ENCODE measurements around the gene FAM98B.

FAM98B gene

GRCh38 chr15:38453971-38454695 lies at the start of gene FAM98B:
Gene FAM98B, plus strand, starts transcription at chr15:38454127. Its CDS starts 35 bp downstream, at chr15:38454162.
- TF ChIP-seq CSDC2 (CRISPR knock-in tag; IDR thresholded peaks at IDR 0.05) = 0 out of 2 replicates have a peak, but pooled peaks have one; percentile 69
- no peak for TF ChIP-seq ISL1 (CRISPR knock-in tag; IDR thresholded peaks at IDR 0.05)
- TF ChIP-seq TSHZ2 (CRISPR knock-in tag; IDR thresholded peaks at IDR 0.05) = 0 out of 2 replicates have a peak, but pooled peaks have one; percentile 52
- peak; percentile 33; the same call in 1 of the 2 replicates for TF ChIP-seq ZFP3 (CRISPR knock-in tag; IDR thresholded peaks at IDR 0.05)
- TF ChIP-seq ZNF70 (CRISPR knock-in tag; IDR thresholded peaks at IDR 0.05) = no peak
- peak; percentile 23; the same call in 1 of the 2 replicates for TF ChIP-seq TCF4 (CRISPR knock-in tag; IDR thresholded peaks at IDR 0.05; ENCODE audit: borderline replicate concordance)
- TF ChIP-seq PATZ1 (CRISPR knock-in tag; IDR thresholded peaks at IDR 0.05; ENCODE audit: borderline replicate concordance) = peak; percentile 70; the same call in 1 of the 2 replicates
- TF ChIP-seq BACH2 (CRISPR knock-in tag; IDR thresholded peaks at IDR 0.05; ENCODE audit: borderline replicate concordance) = no peak
- TF ChIP-seq GLIS3 (CRISPR knock-in tag; IDR thresholded peaks at IDR 0.05) = no peak
- no peak; the same call in 1 of the 2 replicates for TF ChIP-seq RARB (CRISPR knock-in tag; IDR thresholded peaks at IDR 0.05)
- TF ChIP-seq TOX (CRISPR knock-in tag; IDR thresholded peaks at IDR 0.05; ENCODE audit: borderline replicate concordance) = no peak
- TF ChIP-seq ZNF8 (CRISPR knock-in tag; IDR thresholded peaks at IDR 0.05) = 0 out of 2 replicates have a peak, but pooled peaks have one; percentile 10
- TF ChIP-seq CSRNP3 (CRISPR knock-in tag; IDR thresholded peaks at IDR 0.05) = no peak
- 0 out of 2 replicates have a peak, but pooled peaks have one; percentile 33 for TF ChIP-seq ZFP30 (CRISPR knock-in tag; IDR thresholded peaks at IDR 0.05)
- no peak for TF ChIP-seq ESRRG (CRISPR knock-in tag; IDR thresholded peaks at IDR 0.05)
- TF ChIP-seq PPARA (CRISPR knock-in tag; IDR thresholded peaks at IDR 0.05; ENCODE audit: borderline replicate concordance) = peak; percentile 64; the same call in 1 of the 2 replicates
- peak; percentile 98 for ATAC-seq

- TF ChIP-seq ZFP3 (CRISPR knock-in tag; IDR thresholded peaks at IDR 0.05) = no peak
- no peak for TF ChIP-seq CSDC2 (CRISPR knock-in tag; IDR thresholded peaks at IDR 0.05)
- no peak for TF ChIP-seq ZNF565 (CRISPR knock-in tag; conservative IDR thresholded peaks at IDR 0.05; ENCODE audit: low read depth)
- no peak for TF ChIP-seq CSRNP3 (CRISPR knock-in tag; IDR thresholded peaks at IDR 0.05)
- no peak for TF ChIP-seq ARNTL (CRISPR knock-in tag; IDR thresholded peaks at IDR 0.05; ENCODE audit: borderline replicate concordance, low read depth)
- TF ChIP-seq GLIS3 (CRISPR knock-in tag; IDR thresholded peaks at IDR 0.05) = no peak
- TF ChIP-seq SNAI2 (CRISPR knock-in tag; IDR thresholded peaks at IDR 0.05) = no peak
- no peak for TF ChIP-seq TCF4 (CRISPR knock-in tag; IDR thresholded peaks at IDR 0.05; ENCODE audit: borderline replicate concordance)
- no peak for TF ChIP-seq BACH2 (CRISPR knock-in tag; IDR thresholded peaks at IDR 0.05; ENCODE audit: borderline replicate concordance)
- TF ChIP-seq CREB5 (CRISPR knock-in tag; IDR thresholded peaks at IDR 0.05; ENCODE audit: low read depth) = no peak
- TF ChIP-seq ISL1 (CRISPR knock-in tag; IDR thresholded peaks at IDR 0.05) = no peak
- TF ChIP-seq POU6F1 (CRISPR knock-in tag; IDR thresholded peaks at IDR 0.05; ENCODE audit: borderline replicate concordance, low read depth) = no peak
- no peak for TF ChIP-seq PATZ1 (CRISPR knock-in tag; IDR thresholded peaks at IDR 0.05; ENCODE audit: borderline replicate concordance)
- no peak for ATAC-seq
These were observed 47.5 kb upstream of the FAM98B start for GRCh38 chr15:38406436-38406835.
